Neutrophil (primary cell): ENCODE measurements around the gene TGIF2.

Source experiments
- H3K27ac ChIP-seq: fragments of 200-600 bp; sonication (generic); 2 replicates; pipeline ENCODE4 v1.5.1; 2016; ENCODE audit warnings: mild to moderate bottlenecking, moderate library complexity
- H3K27me3 ChIP-seq: fragments of 200-600 bp; sonication (generic); 2 replicates; pipeline ENCODE4 v1.6.0; 2016; ENCODE audit warnings: mild to moderate bottlenecking
- H3K36me3 ChIP-seq: fragments of 200-600 bp; sonication (generic); 2 replicates; pipeline ENCODE4 v1.5.1; 2017
- H3K4me1 ChIP-seq, 2 experiments: fragments of 200-600 bp in 1 of 2; sonication (generic) in 1 of 2; 1 replicate in 1 of 2; 2 replicates in 1 of 2; pipeline versions ENCODE4 v1.5.1 to v1.6.1; 2013 to 2016; ENCODE audit warnings: low read depth in 1 of 2, low read length in 1 of 2, mild to moderate bottlenecking in 1 of 2, moderate library complexity in 1 of 2; ENCODE audit not compliant: control insufficient read depth in 1 of 2, insufficient read depth in 1 of 2
- H3K4me3 ChIP-seq, 2 experiments: fragments of 200-600 bp in 1 of 2; sonication (generic) in 1 of 2; 1 replicate in 1 of 2; 2 replicates in 1 of 2; pipeline ENCODE4 v1.5.1; 2013 to 2016; ENCODE audit warnings: low read depth in 1 of 2, low read length in 1 of 2, mild to moderate bottlenecking in 1 of 2, moderate library complexity in 1 of 2
- H3K9me3 ChIP-seq: fragments of 200-600 bp; sonication (generic); 2 replicates; pipeline ENCODE4 v1.5.1; 2016
- TF ChIP-seq, protein P1 (sequence below): fragments of 200-600 bp; sonication (generic); IDR thresholded peaks from 2 replicates; pipeline ENCODE4 v1.5.1; 2016; ENCODE audit warnings: antibody characterized with exemption

The TGIF2 gene

DNA sequence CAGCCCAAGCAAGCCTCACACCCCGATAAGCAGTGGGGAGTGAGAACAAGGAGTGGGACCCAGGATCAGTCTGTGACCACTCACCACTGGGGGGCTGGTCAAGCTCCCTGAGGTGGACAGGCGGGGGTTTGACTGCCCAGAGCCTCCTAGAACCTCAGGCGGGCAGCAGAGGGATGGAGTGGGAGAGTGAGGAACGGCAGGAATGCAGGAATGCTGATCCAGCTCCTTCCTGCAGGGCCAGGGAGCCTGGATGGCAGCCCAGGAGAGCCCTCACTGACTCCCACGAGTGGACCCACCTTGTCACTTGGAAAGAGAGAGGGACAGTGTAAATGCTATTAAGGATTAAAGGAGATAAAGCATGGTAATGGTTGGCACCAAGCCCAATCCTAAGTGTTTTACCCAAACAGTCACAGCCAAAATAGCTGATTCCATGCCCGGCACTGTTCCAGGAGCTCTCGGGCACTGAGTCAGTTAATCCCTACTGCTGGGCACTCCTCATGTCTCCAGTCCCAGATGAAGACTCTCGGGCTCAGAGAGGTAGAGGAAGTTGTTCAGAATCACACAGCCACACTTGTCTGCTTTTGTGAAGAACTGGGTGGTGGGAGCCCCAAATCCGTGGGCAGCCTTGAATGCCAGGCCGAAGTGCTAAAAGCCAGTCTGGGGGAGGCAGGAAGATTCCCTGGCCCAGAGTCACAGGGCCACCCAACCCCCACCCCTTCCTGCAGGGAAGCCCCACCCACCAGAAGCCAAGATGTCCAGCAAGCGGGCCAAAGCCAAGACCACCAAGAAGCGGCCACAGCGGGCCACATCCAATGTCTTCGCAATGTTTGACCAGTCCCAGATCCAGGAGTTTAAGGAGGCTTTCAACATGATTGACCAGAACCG lies 29.0 kb upstream of the TGIF2 start:
- Histone ChIP-seq H3K9me3 (no peaks in the 10 kb centered on the region), H3K4me1 (peaks cover 5 to 10% of the 10 kb centered on the region in 2 experiments), H3K27me3 (peaks cover 19% of the 10 kb centered on the region), H3K36me3 (no peaks in the 10 kb centered on the region), H3K4me3 (no peak overlapping the region), H3K27ac (no peak overlapping the region)
- TF ChIP-seq, protein P1, sequence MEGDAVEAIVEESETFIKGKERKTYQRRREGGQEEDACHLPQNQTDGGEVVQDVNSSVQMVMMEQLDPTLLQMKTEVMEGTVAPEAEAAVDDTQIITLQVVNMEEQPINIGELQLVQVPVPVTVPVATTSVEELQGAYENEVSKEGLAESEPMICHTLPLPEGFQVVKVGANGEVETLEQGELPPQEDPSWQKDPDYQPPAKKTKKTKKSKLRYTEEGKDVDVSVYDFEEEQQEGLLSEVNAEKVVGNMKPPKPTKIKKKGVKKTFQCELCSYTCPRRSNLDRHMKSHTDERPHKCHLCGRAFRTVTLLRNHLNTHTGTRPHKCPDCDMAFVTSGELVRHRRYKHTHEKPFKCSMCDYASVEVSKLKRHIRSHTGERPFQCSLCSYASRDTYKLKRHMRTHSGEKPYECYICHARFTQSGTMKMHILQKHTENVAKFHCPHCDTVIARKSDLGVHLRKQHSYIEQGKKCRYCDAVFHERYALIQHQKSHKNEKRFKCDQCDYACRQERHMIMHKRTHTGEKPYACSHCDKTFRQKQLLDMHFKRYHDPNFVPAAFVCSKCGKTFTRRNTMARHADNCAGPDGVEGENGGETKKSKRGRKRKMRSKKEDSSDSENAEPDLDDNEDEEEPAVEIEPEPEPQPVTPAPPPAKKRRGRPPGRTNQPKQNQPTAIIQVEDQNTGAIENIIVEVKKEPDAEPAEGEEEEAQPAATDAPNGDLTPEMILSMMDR = no peak

DNA sequence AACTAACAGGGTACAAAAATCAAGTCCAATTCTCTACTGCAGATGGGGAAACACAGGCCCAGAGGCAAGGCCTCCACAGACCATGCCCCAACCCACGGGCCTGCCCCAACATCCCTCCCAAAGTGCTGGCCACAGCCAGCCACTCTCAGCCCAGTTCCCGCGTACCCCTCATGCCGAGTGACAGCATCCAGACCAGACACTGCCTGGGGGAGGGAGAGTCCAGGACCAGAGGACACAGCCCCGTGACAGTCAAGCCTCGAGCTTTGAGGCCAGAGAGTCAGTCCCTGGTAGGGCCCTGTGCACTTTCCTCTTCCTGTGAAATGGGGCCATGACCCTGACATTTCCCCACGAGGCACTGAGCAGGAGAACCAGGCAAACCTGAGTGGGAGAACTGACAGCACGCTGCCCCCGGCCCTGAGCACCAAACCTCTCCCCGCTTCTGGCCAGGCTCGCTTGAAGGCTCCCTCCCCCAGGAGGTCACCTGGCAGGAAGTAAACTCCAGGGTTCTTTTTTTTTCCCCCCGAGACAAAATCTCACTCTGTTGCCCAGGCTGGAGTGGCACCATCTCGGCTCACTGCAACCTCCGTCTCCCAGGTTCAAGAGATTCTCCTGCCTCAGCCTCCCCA lies 27.2 kb upstream of the TGIF2 start:
- Histone ChIP-seq H3K4me1 (peaks cover 5 to 7% of the 10 kb centered on the region in 2 experiments), H3K36me3 (no peaks in the 10 kb centered on the region), H3K4me3 (no peak overlapping the region), H3K9me3 (no peaks in the 10 kb centered on the region), H3K27me3 (peaks cover 9% of the 10 kb centered on the region), H3K27ac (no peak overlapping the region)
- TF ChIP-seq, protein P1 = no peak

- no peaks in the 10 kb centered on the region for H3K4me1 ChIP-seq
- H3K4me3 ChIP-seq = no peak overlapping the region
- no peaks in the 10 kb centered on the region for H3K27me3 ChIP-seq
- TF ChIP-seq, protein P1 = no peak
- no peaks in the 10 kb centered on the region for H3K36me3 ChIP-seq
- H3K9me3 ChIP-seq = no peaks in the 10 kb centered on the region
- H3K27ac ChIP-seq = no peak overlapping the region
Observed at GRCh38 chr20:36547186-36548005, 26.0 kb upstream of the TGIF2 start.

DNA sequence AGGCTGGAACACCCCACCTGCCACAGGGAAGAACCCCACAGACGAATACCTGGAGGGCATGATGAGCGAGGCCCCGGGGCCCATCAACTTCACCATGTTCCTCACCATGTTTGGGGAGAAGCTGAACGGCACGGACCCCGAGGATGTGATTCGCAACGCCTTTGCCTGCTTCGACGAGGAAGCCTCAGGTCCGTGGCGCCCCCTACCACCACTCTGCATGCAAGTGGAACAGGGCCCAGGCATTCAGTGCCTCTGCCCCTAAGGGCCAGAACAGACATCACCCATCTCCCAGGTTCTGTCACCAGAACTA lies 25.4 kb upstream of the TGIF2 start:
- Histone ChIP-seq H3K36me3 (no peaks in the 10 kb centered on the region), H3K9me3 (no peaks in the 10 kb centered on the region), H3K27me3 (no peaks in the 10 kb centered on the region), H3K4me3 (no peak overlapping the region), H3K4me1 (no peaks in the 10 kb centered on the region), H3K27ac (no peak overlapping the region)
- TF ChIP-seq, protein P1 = no peak

- Histone ChIP-seq H3K36me3 (no peaks in the 10 kb centered on the region), H3K27ac (no peak overlapping the region), H3K4me1 (no peaks in the 10 kb centered on the region), H3K27me3 (no peaks in the 10 kb centered on the region), H3K4me3 (no peak overlapping the region), H3K9me3 (no peaks in the 10 kb centered on the region)
- TF ChIP-seq, protein P1 = no peak
Observed at GRCh38 chr20:36548704-36549627, 24.4 kb upstream of the TGIF2 start.
